ENCODE results near the gene ST3GAL2.
"Not testable (repeated sequence)": the region's sequence is repeated elsewhere in the genome, so short reads cannot be mapped to it uniquely, and the experiment has no call there.

ST3GAL2 gene

GRCh38 chr16:70467113-70467512 lies 28.2 kb upstream of the ST3GAL2 start:
- DNase-seq: no peak

GRCh38 chr16:70466805-70467076 lies 27.8 kb upstream of the ST3GAL2 start:
- DNase-seq: no peak

GRCh38 chr16:70465999-70466804 lies 27.3 kb upstream of the ST3GAL2 start:
- DNase-seq: no peak

GRCh38 chr16:70463235-70463634 lies 24.3 kb upstream of the ST3GAL2 start:
- DNase-seq: no peak

GRCh38 chr16:70460737-70461261 lies 21.9 kb upstream of the ST3GAL2 start:
- DNase-seq: no peak

- DNase-seq: no peak
Measured at GRCh38 chr16:70457446-70458166, 18.7 kb upstream of the ST3GAL2 start.

- no peak for DNase-seq
Measured at GRCh38 chr16:70455910-70456309, 17.0 kb upstream of the ST3GAL2 start.

- DNase-seq: peak; percentile 70
Measured at GRCh38 chr16:70454222-70455034, 15.5 kb upstream of the ST3GAL2 start, which contains the start of gene FCSK. FCSK (plus strand) TSS chr16:70454595; CDS start chr16:70463191, 8,596 bp downstream.

- DNase-seq: no peak
Measured at GRCh38 chr16:70453892-70454221, 15.0 kb upstream of the ST3GAL2 start.

GRCh38 chr16:70453117-70453891 lies 14.4 kb upstream of the ST3GAL2 start:
- DNase-seq: no peak

GRCh38 chr16:70451004-70451340 lies 12.1 kb upstream of the ST3GAL2 start:
- not testable (repeated sequence) for DNase-seq

GRCh38 chr16:70450142-70451003 lies 11.5 kb upstream of the ST3GAL2 start:
- not testable (repeated sequence) for DNase-seq

- no peak for DNase-seq
Measured at GRCh38 chr16:70448075-70448474, 9.2 kb upstream of the ST3GAL2 start.

GRCh38 chr16:70444249-70445063 lies 5.6 kb upstream of the ST3GAL2 start:
- DNase-seq: no peak

- DNase-seq: no peak
Measured at GRCh38 chr16:70442344-70442743, 3.4 kb upstream of the ST3GAL2 start.

- no peak for DNase-seq
Measured at GRCh38 chr16:70441406-70441990, 2.6 kb upstream of the ST3GAL2 start.

- no peak for DNase-seq
Measured at GRCh38 chr16:70440009-70440692, 1.3 kb upstream of the ST3GAL2 start.

GRCh38 chr16:70438585-70438968 lies 323 bp downstream of the ST3GAL2 start:
- DNase-seq: no peak
